GM21825 (cell line): ENCODE data around the gene OTOF.

Experiments used
- ATAC-seq: cut with Tn5 transposase; IDR thresholded peaks from one replicate; pipeline ENCODE4 v1.9.1; 2021; ENCODE audit warnings: mild to moderate bottlenecking, moderate library complexity; ENCODE audit not compliant: unreplicated experiment

The OTOF gene

DNA sequence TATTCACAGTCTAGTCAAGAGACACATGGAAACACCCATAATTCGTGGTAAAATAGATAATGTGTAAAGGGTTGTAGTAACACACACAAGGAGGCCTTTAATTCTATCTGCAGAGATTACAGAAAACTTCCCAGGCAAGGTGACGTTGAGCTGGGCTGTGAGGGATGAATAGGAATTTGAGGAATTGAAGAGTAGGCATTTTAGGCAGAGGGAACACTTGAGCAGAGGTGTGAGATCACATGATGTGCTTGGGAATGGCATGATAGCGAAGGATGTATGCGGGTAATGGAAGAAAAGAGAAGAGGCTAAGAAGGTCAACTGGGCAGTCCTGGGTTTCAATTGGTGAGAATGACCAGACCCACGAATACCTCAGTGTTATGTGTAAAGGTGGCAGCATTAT lies 56.0 kb downstream of the OTOF start:
- ATAC-seq = no peak

DNA sequence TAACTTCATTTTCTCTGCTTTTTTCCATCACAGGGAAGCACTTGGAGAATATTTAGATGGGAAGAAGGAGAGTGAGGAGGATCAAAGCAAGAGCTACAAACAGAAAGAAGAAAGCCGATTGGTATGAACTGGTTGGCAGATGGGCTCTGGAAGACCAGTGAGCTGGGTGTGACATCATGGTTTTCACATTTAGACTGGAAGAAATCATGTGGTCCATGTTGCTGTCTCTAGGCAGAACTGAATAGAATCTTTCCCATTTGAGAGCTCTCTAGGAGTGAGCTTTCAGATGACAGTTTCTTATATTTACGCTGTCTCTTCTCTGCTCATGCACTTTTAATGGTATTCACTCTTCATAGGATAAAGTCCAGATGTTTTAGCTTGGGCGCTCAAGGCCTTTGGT lies 63.6 kb downstream of the OTOF start:
- no peak for ATAC-seq

DNA sequence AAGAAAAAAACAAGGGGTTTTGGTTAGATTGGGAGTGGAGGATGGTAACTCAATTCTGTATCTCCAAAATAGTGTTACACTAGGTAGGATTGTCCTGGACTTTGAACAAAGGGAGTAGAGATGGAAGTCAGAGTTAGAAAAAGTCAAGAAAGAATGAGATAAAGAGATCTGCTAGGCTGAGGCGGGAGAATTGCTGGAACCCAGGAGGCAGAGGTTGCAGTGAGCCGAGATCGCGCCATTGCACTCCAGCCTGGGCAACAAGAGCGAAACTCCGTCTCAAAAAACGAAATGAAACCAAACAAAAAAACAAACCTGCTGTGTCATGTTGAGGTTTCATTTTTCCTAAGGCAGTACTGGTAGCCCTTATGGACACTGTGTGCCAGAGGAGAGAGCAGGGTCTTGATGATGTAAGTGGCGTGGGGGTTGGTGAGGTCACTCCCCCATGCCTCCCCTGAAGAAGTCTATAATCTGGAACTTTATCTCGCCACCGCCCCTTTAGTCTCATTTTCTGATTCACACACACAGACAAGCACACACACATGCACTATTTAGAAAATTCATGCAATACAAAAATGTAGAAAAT lies 65.7 kb downstream of the OTOF start:
- ATAC-seq = no peak

DNA sequence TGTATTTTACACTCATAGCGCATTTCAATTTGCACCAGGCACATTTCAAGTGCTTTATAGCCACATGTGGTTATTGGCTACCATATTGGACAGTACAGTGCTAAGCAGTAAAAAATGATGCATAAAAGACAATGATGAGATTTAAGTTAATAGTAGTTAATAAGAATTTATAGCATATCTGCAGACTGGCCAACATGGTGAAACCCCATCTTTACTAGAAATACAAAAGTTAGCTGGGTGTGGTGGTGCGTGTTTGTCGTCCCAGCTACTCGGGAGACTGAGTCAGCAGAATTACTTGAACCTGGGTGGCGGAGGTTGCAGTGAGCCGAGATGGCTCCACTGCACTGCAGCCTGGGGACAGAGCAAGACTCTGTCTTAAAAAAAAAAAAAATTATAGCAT lies 66.5 kb downstream of the OTOF start:
- ATAC-seq = no peak

DNA sequence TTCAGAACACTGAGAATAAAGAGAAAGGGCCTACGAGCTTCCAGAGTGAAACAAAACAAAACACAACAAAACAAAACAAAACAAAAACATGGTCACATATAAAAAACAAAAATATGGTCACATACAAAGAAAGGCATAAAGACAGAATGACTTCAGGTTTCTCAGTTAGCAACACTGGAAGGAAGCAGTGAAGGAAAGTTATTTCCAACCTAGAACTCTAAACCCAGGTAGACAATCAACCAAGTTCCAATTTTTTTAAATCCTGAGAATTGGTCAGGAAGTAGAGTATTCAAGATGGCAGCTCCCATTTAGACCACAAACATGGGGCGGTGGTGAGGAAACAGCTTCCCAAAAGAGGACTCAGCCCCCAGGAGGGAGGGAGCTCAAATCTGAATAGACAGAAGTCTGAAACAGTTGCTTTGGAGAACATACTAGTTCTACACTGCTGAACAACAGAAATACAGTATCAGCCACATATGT lies 67.1 kb downstream of the OTOF start:
- ATAC-seq = no peak

DNA sequence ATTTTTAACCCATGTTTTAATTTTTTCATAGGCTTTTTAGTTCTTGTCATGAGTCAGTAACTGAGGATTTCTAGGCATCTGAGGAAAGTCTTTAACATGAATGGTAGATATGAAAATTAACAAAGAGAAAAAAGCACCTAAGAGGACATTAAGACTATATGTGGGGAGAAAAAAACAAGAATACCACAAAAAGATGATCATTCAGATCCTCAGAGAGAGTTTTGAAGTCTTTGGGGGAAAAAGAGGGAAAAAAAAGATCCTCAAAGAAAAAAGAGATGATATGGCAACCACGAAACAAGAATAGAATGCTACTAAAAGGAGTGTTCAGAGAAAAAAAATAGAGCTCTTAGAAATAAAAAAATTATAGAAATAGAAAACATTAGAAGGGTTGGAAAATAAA lies 68.1 kb downstream of the OTOF start:
- ATAC-seq = no peak

DNA sequence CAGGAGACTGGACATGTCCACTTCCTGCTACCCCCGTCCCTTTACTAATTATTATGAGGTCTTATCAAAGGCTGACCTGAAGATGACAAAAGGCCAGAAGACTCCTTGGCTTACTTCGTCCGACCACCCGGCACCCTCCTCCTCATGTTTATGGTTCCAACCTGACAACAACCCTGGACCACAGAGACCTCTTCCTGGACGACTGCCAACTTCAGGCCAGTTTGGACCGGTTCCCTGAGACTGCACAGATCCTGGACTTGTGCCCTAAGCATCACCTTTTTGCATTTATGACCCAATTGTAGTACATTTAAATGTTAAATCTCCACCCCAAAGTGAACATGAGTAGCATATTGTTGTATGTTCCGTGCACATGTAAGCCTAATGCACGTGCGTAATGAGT lies 70.4 kb downstream of the OTOF start:
- no peak for ATAC-seq
